ENCODE measurements around the gene PHIP.

The PHIP gene

GRCh38 chr6:79072640-79073181 is 5.3 kb downstream of the PHIP start:
- no peak for DNase-seq
- intact Hi-C loops (cut with DNase I), result no loop called here

GRCh38 chr6:79071547-79071946 is 6.5 kb downstream of the PHIP start:
- intact Hi-C loops (cut with DNase I), result no loop called here
- DNase-seq, result no peak

GRCh38 chr6:79070206-79070825 is 7.7 kb downstream of the PHIP start:
- intact Hi-C loops (cut with DNase I), result no loop called here
- DNase-seq, result no peak

- intact Hi-C loops (cut with DNase I), result no loop called here
- DNase-seq, result no peak
Measured at GRCh38 chr6:79066828-79067227, 11.2 kb downstream of the PHIP start.

- no peak for DNase-seq
- intact Hi-C loops (cut with DNase I), result no loop called here
Measured at GRCh38 chr6:79066330-79066729, 11.7 kb downstream of the PHIP start.

- intact Hi-C loops (cut with DNase I), result no loop called here
- DNase-seq, result no peak
Measured at GRCh38 chr6:79065232-79065631, 12.8 kb downstream of the PHIP start.

- intact Hi-C loops (cut with DNase I), result no loop called here
- no peak for DNase-seq
Measured at GRCh38 chr6:79064635-79065034, 13.4 kb downstream of the PHIP start.

- intact Hi-C loops (cut with DNase I), result no loop called here
- DNase-seq, result no peak
Measured at GRCh38 chr6:79062708-79063107, 15.3 kb downstream of the PHIP start.

- intact Hi-C loops (cut with DNase I), result no loop called here
- DNase-seq, result no peak
Measured at GRCh38 chr6:79057746-79058145, 20.3 kb downstream of the PHIP start.

- intact Hi-C loops (cut with DNase I), result no loop called here
- DNase-seq, result no peak
Measured at GRCh38 chr6:79056226-79056625, 21.8 kb downstream of the PHIP start.

GRCh38 chr6:79048611-79049010 is 29.4 kb downstream of the PHIP start:
- intact Hi-C loops (cut with DNase I), result no loop called here
- no peak for DNase-seq

GRCh38 chr6:79047072-79047471 is 31.0 kb downstream of the PHIP start:
- no peak for DNase-seq
- intact Hi-C loops (cut with DNase I), result no loop called here

GRCh38 chr6:79045966-79046365 is 32.1 kb downstream of the PHIP start:
- intact Hi-C loops (cut with DNase I), result no loop called here
- no peak for DNase-seq

- DNase-seq, result no peak
- intact Hi-C loops (cut with DNase I), result no loop called here
Measured at GRCh38 chr6:79042799-79043126, 35.3 kb downstream of the PHIP start.

GRCh38 chr6:79042088-79042798 is 35.8 kb downstream of the PHIP start:
- intact Hi-C loops (cut with DNase I), result no loop called here
- no peak for DNase-seq

GRCh38 chr6:79040083-79040482 is 38.0 kb downstream of the PHIP start:
- no peak for DNase-seq
- intact Hi-C loops (cut with DNase I), result no loop called here

GRCh38 chr6:79038061-79038460 is 40.0 kb downstream of the PHIP start:
- no peak for DNase-seq
- intact Hi-C loops (cut with DNase I), result no loop called here

GRCh38 chr6:79034865-79035264 is 43.2 kb downstream of the PHIP start:
- DNase-seq, result no peak
- intact Hi-C loops (cut with DNase I), result no loop called here

GRCh38 chr6:79033279-79033678 is 44.8 kb downstream of the PHIP start:
- intact Hi-C loops (cut with DNase I), result no loop called here
- DNase-seq, result no peak

- intact Hi-C loops (cut with DNase I), result no loop called here
Measured at GRCh38 chr6:79031821-79032590, 46.0 kb downstream of the PHIP start.

GRCh38 chr6:79030511-79030910 is 47.5 kb downstream of the PHIP start:
- no peak for DNase-seq
- intact Hi-C loops (cut with DNase I), result no loop called here

More at GRCh38 chr6:79031821-79032590, 46.0 kb downstream of the PHIP start:
- no peak for DNase-seq

GRCh38 chr6:79030023-79030422 is 48.0 kb downstream of the PHIP start:
- intact Hi-C loops (cut with DNase I), result no loop called here
- no peak for DNase-seq
